HepG2 (cell line): ENCODE data around the gene SEPTIN10. TPM values are rescaled to one million over a fixed set of nuclear protein-coding genes. Genes with fewer than 3 reads are reported as not detected.
A peak's percentile ranks its signal among the peaks of the same experiment; 100 is the strongest.

Experiments
- ATAC-seq: fragments of 200-7000 bp; cut with Tn5 transposase; 3 replicates; pipeline ENCODE4 v1.9.1; 2020; ENCODE audit warnings: mild to moderate bottlenecking, moderate library complexity
- BruUV-seq: library from RNA; stranded (reverse); fragments of 400-500 nt; replicated peaks from 2 replicates; lab custom pipeline; 2021; lab: Mats Ljungman, UMichigan
- CTCF ChIA-PET: fragments of 300-600 bp; formaldehyde crosslinking; extraction: SDS; loops from one replicate; lab custom pipeline; 2021; ENCODE audit warnings: low total read pairs, inconsistent platforms, low intra/inter-chr PET ratio; lab: Yijun Ruan, JAX
- POLR2A ChIA-PET: fragments of 350-600 bp; sonication (Branson Sonifier 250); formaldehyde crosslinking; loops from one replicate; lab custom pipeline; 2020; ENCODE audit warnings: antibody characterized with exemption, inconsistent platforms; lab: Yijun Ruan, JAX
- DNase-seq: peaks from one replicate; pipeline ENCODE4 v3.0.0-alpha.2; 2015; ENCODE audit warnings: low spot score
- FAIRE-seq: peaks from 3 replicates; lab custom pipeline; 2011; peaks lifted over from hg19 to GRCh38; lab: Jason Lieb, UNC
- H2AFZ ChIP-seq: one replicate; pipeline ENCODE4 v1.6.1; 2011; ENCODE audit warnings: low read length, inconsistent platforms
- H3K27ac ChIP-seq: fragments of 300-600 bp; 3 replicates; pipeline ENCODE4 v1.8.0; 2011; ENCODE audit warnings: mixed run types, mild to moderate bottlenecking, mixed read lengths, low read length, inconsistent platforms; ENCODE audit not compliant: insufficient read depth; ENCODE audit errors: extremely low read length
- H3K27me3 ChIP-seq, 2 experiments: fragments of 200-600 bp in 1 of 2; 2 replicates in 1 of 2; 3 replicates in 1 of 2; pipeline versions ENCODE4 v1.6.0 to v1.8.0; 2011; ENCODE audit warnings: low read length in 2 of 2, mild to moderate bottlenecking in 2 of 2, moderate library complexity in 2 of 2, inconsistent platforms in 1 of 2; ENCODE audit not compliant: insufficient read depth in 2 of 2, control insufficient read depth in 1 of 2
- H3K36me3 ChIP-seq, 2 experiments: fragments of 200-600 bp in 1 of 2; replicated peaks in 1 of 2; 2 replicates in 1 of 2; 3 replicates in 1 of 2; pipeline versions ENCODE4 v1.5.1 to v1.8.0; 2011; ENCODE audit warnings: low read length in 2 of 2, inconsistent platforms in 1 of 2; ENCODE audit not compliant: insufficient read depth in 2 of 2, control insufficient read depth in 1 of 2
- H3K4me1 ChIP-seq: 2 replicates; pipeline ENCODE4 v1.5.1; 2012; ENCODE audit warnings: low read length, inconsistent platforms; ENCODE audit not compliant: insufficient read depth
- H3K4me2 ChIP-seq: 2 replicates; pipeline ENCODE4 v1.6.0; 2011; ENCODE audit warnings: low read depth, low read length, inconsistent platforms
- H3K4me3 ChIP-seq, 3 experiments: fragments of 200-600 bp in 1 of 3; sonication (generic), shearing (Covaris generic) in 1 of 3; replicated peaks in 1 of 3; 2 replicates each; pipeline ENCODE4 v1.5.1; 2011 to 2016; ENCODE audit warnings: low read length in 3 of 3, inconsistent platforms in 2 of 3, low read depth in 2 of 3, mild to moderate bottlenecking in 2 of 3, control low read depth in 1 of 3, mixed read lengths in 1 of 3; ENCODE audit not compliant: insufficient read depth in 1 of 3
- H3K79me2 ChIP-seq: one replicate; pipeline ENCODE4 v1.6.1; 2011; ENCODE audit warnings: low read length, inconsistent platforms; ENCODE audit not compliant: insufficient read depth
- H3K9ac ChIP-seq: 2 replicates; pipeline ENCODE4 v1.6.0; 2011; ENCODE audit warnings: mild to moderate bottlenecking, low read depth, low read length, inconsistent platforms; ENCODE audit not compliant: insufficient read depth
- H3K9me3 ChIP-seq: 2 replicates; pipeline ENCODE4 v1.5.1; 2012; ENCODE audit warnings: mild to moderate bottlenecking, low read length
- H4K20me1 ChIP-seq: 2 replicates; pipeline ENCODE4 v1.6.0; 2011; ENCODE audit warnings: inconsistent platforms, mild to moderate bottlenecking, low read length, moderate library complexity; ENCODE audit not compliant: insufficient read depth
- ATF4 ChIP-seq, 2 experiments: fragments of 450-650 bp in 1 of 2; sonication (generic) in 1 of 2; formaldehyde crosslinking; IDR thresholded peaks; 2 replicates each; pipeline versions ENCODE4 v1.5.0 to v1.8.0; 2020 to 2022; ENCODE audit warnings: mild to moderate bottlenecking in 1 of 2, missing genetic modification reagents in 1 of 2
- EEA1 ChIP-seq: sonication (generic); formaldehyde crosslinking; IDR thresholded peaks from 2 replicates; pipeline ENCODE4 v1.5.1; 2020; ENCODE audit warnings: mild to moderate bottlenecking, missing genetic modification reagents, borderline replicate concordance
- ELF1 ChIP-seq: sonication (generic); formaldehyde crosslinking; IDR thresholded peaks from 2 replicates; pipeline ENCODE4 v1.4.0; 2020; ENCODE audit warnings: missing genetic modification reagents
- ELF3 ChIP-seq: IDR thresholded peaks from 2 replicates; pipeline ENCODE4 v1.6.1; 2016; ENCODE audit warnings: missing genetic modification reagents, missing compliant biosample characterization
- MBNL3 ChIP-seq: fragments of 250-450 bp; sonication (Bioruptor Pico); conservative IDR thresholded peaks from 2 replicates; pipeline ENCODE4 v1.8.0; 2022; ENCODE audit warnings: mild to moderate bottlenecking, inconsistent platforms
- TFE3 ChIP-seq: IDR thresholded peaks from 2 replicates; pipeline ENCODE4 v1.6.1; 2016
- ZBTB21 ChIP-seq: sonication (generic); formaldehyde crosslinking; IDR thresholded peaks from 2 replicates; pipeline ENCODE4 v1.4.0; 2020; ENCODE audit warnings: missing genetic modification reagents
- ZKSCAN5 ChIP-seq: sonication (generic); formaldehyde crosslinking; IDR thresholded peaks from 2 replicates; pipeline ENCODE4 v1.5.1; 2020; ENCODE audit warnings: mild to moderate bottlenecking, missing genetic modification reagents
- ZNF350 ChIP-seq: sonication (generic); formaldehyde crosslinking; IDR thresholded peaks from 2 replicates; pipeline ENCODE4 v1.4.0; 2020; ENCODE audit warnings: mild to moderate bottlenecking, low read depth, missing genetic modification reagents, borderline replicate concordance
- ZNF468 ChIP-seq: sonication (generic); formaldehyde crosslinking; IDR thresholded peaks from 2 replicates; pipeline ENCODE4 v1.8.0; 2022; ENCODE audit warnings: mild to moderate bottlenecking, moderate library complexity, missing genetic modification reagents
- ZNF547 ChIP-seq: sonication (generic); formaldehyde crosslinking; IDR thresholded peaks from 2 replicates; pipeline ENCODE4 v1.5.1; 2020; ENCODE audit warnings: mild to moderate bottlenecking, missing genetic modification reagents
- WGBS: methylation state at CpG from one replicate; pipeline ENCODE4 v1.1.6; 2017; ENCODE audit warnings: low lambda C conversion rate; 5-methylcytosine and 5-hydroxymethylcytosine counted together
- in situ Hi-C: cut with HindIII; loops from 2 replicates; pipeline ENCODE4 v1.10.0; 2017; ENCODE audit warnings: low pct_unique_long_range_greater_than_20kb; ENCODE audit not compliant: extremely low pct_ligation_motif_present
- intact Hi-C: fragments of 100-400 bp; cut with micrococcal nuclease; formaldehyde crosslinking; loops from one replicate; pipeline ENCODE4 v1.10.0; 2022; ENCODE audit not compliant: unreplicated experiment
- polyA plus RNA-seq, 8 experiments: library from polyadenylated mRNA; depleted of rRNA in 3 of 8; stranded (reverse) in 7 of 8; unstranded in 1 of 8; fragments of >200 nt; fragmentation: Illumina TruSeq in 4 of 8; extraction: Trizol in 4 of 8; gene quantifications; 2 replicates each; pipeline versions ENCODE4 v1.2.1 to v1.2.3, GENCODE V29; 2011 to 2016; ENCODE audit warnings: low read depth in 4 of 8, missing spikeins in 1 of 8, mixed read lengths in 1 of 8; ENCODE audit not compliant: insufficient read depth in 1 of 8
- total RNA-seq, 5 experiments: library from RNA; depleted of rRNA; stranded (reverse); fragments of >200 nt; fragmentation: Illumina TruSeq; extraction: Trizol; gene quantifications; 2 replicates each; pipeline ENCODE4 v1.2.3, GENCODE V29; 2016; ENCODE audit warnings: low read depth in 1 of 5

SEPTIN10 gene
- total and polyA plus RNA-seq, 2 of the 13 experiments (the other 11 are each of a cell fraction or from before 2014, with no cell fraction given), result 45.8 to 67.5 TPM

- intact Hi-C loops (no loop called here), in situ Hi-C loops (no loop called here)
- Histone ChIP-seq H3K27me3 (no peaks in the 10 kb centered on the region), H2AFZ (no peak overlapping the region), H3K4me3 (no peak overlapping the region), H3K4me1 (peaks cover 91% of the 10 kb centered on the region), H3K4me2 (no peak overlapping the region), H3K9me3 (no peaks in the 10 kb centered on the region), H3K27ac (no peak overlapping the region), H4K20me1 (no peaks in the 10 kb centered on the region), H3K36me3 (no peaks in the 10 kb centered on the region), H3K79me2 (no peaks in the 10 kb centered on the region), H3K9ac (no peak overlapping the region)
- FAIRE-seq (no peak), DNase-seq (no peak), ATAC-seq (no peak)
- ChIA-PET POLR2A (interaction anchor here (1.1 kb wide), 1 partner anchor 9 kb away, joined by 5 read pairs; no protein-coding TSS in a partner anchor), CTCF (no interaction called here)
- TF ChIP-seq ZNF350 (CRISPR knock-in tag) (no peak), ATF4 (CRISPR knock-in tag; IDR thresholded peaks at IDR 0.05) (0 out of 4 replicates have a peak, but pooled peaks of 1 of the 2 experiments have one; percentile 36)
- 96% methylated on average over 1 of the region's 1 CpG for WGBS
- no TSS peak for BruUV-seq
Observed at GRCh38 chr2:109636317-109636716, 22.6 kb upstream of the SEPTIN10 start.

- 82% methylated on average over 11 of the region's 11 CpGs for WGBS
- CTCF ChIA-PET, result no interaction called here
- TF ChIP-seq ZNF468 (CRISPR knock-in tag) (no peak), ZKSCAN5 (CRISPR knock-in tag) (0 out of 2 replicates have a peak, but pooled peaks have one; percentile 25), ELF1 (CRISPR knock-in tag) (peak; percentile 40; the same call in 1 of the 2 replicates), TFE3 (CRISPR knock-in tag) (0 out of 2 replicates have a peak, but pooled peaks have one; percentile 9), ZBTB21 (no peak), ELF3 (CRISPR knock-in tag) (peak; percentile 50; the same call in 1 of the 2 replicates), EEA1 (peak; percentile 51; the same call in 1 of the 2 replicates), ZNF547 (CRISPR knock-in tag) (0 out of 2 replicates have a peak, but pooled peaks have one; percentile 27), MBNL3 (CRISPR knock-in tag) (no peak)
Observed at GRCh38 chr2:109635426-109636304, 21.9 kb upstream of the SEPTIN10 start.

More at GRCh38 chr2:109635426-109636304, 21.9 kb upstream of the SEPTIN10 start:
- in situ Hi-C loops, result no loop called here
- Histone ChIP-seq H3K36me3 (no peaks in the 10 kb centered on the region), H3K4me1 (peaks cover 94% of the 10 kb centered on the region), H3K9ac (no peak overlapping the region), H4K20me1 (no peaks in the 10 kb centered on the region), H3K4me2 (no peak overlapping the region), H2AFZ (no peak overlapping the region), H3K79me2 (no peaks in the 10 kb centered on the region), H3K27ac (no peak overlapping the region), H3K9me3 (no peaks in the 10 kb centered on the region), H3K4me3 (no peak overlapping the region), H3K27me3 (no peaks in the 10 kb centered on the region)
- POLR2A ChIA-PET, result interaction anchor here (1.1 kb wide), 1 partner anchor 9 kb away, joined by 5 read pairs; no protein-coding TSS in a partner anchor
- BruUV-seq, result no TSS peak
- DNase-seq, result no peak
- no peak for ATAC-seq
- FAIRE-seq, result no peak
- intact Hi-C loops, result no loop called here
